HEK293 (cell line): Measurements from ENCODE around the gene COMMD3.

ENCODE experiments used
- AEBP2 ChIP-seq: fragments of 450-650 bp; formaldehyde crosslinking; IDR thresholded peaks from 2 replicates; pipeline ENCODE4 v1.5.1; 2016; ENCODE audit warnings: missing biosample characterization, missing genetic modification characterization, borderline replicate concordance
- FEZF1 ChIP-seq: fragments of 450-650 bp; formaldehyde crosslinking; IDR thresholded peaks from 2 replicates; pipeline ENCODE4 v1.5.1; 2016; ENCODE audit warnings: missing biosample characterization, missing genetic modification characterization
- GLIS1 ChIP-seq: fragments of 450-650 bp; formaldehyde crosslinking; IDR thresholded peaks from 2 replicates; pipeline ENCODE4 v1.5.1; 2016; ENCODE audit warnings: missing biosample characterization, missing genetic modification characterization
- HOXD13 ChIP-seq: sonication (generic); formaldehyde crosslinking; IDR thresholded peaks from 2 replicates; pipeline ENCODE4 v1.8.0; 2022; ENCODE audit warnings: missing genetic modification reagents, borderline replicate concordance
- IKZF3 ChIP-seq: fragments of 450-650 bp; IDR thresholded peaks from 2 replicates; pipeline ENCODE4 v1.5.0; 2018; ENCODE audit warnings: missing biosample characterization, mild to moderate bottlenecking, missing genetic modification characterization, moderate library complexity
- KLF1 ChIP-seq: fragments of 450-650 bp; formaldehyde crosslinking; IDR thresholded peaks from 2 replicates; pipeline ENCODE4 v1.5.1; 2016; ENCODE audit warnings: missing biosample characterization, missing genetic modification characterization
- OVOL3 ChIP-seq: fragments of 450-650 bp; formaldehyde crosslinking; IDR thresholded peaks from 2 replicates; pipeline ENCODE4 v1.5.1; 2016; ENCODE audit warnings: missing biosample characterization, missing genetic modification characterization
- PRDM10 ChIP-seq: fragments of 450-650 bp; formaldehyde crosslinking; IDR thresholded peaks from 2 replicates; pipeline ENCODE4 v1.5.1; 2016; ENCODE audit warnings: missing biosample characterization, missing genetic modification characterization
- SP3 ChIP-seq: fragments of 450-650 bp; formaldehyde crosslinking; IDR thresholded peaks from 2 replicates; pipeline ENCODE4 v1.5.1; 2016; ENCODE audit warnings: missing biosample characterization, missing genetic modification characterization
- TSHZ1 ChIP-seq: fragments of 450-650 bp; formaldehyde crosslinking; IDR thresholded peaks from 2 replicates; pipeline ENCODE4 v1.5.1; 2016; ENCODE audit warnings: missing biosample characterization, missing genetic modification characterization, borderline replicate concordance
- ZBTB44 ChIP-seq: fragments of 450-650 bp; IDR thresholded peaks from 2 replicates; pipeline ENCODE4 v1.5.1; 2018; ENCODE audit warnings: missing biosample characterization, mild to moderate bottlenecking, missing genetic modification characterization
- ZFP37 ChIP-seq: fragments of 450-650 bp; formaldehyde crosslinking; IDR thresholded peaks from 2 replicates; pipeline ENCODE4 v1.5.1; 2016; ENCODE audit warnings: missing biosample characterization, missing genetic modification characterization
- ZNF132 ChIP-seq: fragments of 450-650 bp; formaldehyde crosslinking; IDR thresholded peaks from 2 replicates; pipeline ENCODE4 v1.5.1; 2017; ENCODE audit warnings: missing biosample characterization, missing genetic modification characterization, borderline replicate concordance
- ZNF133 ChIP-seq: fragments of 450-650 bp; formaldehyde crosslinking; IDR thresholded peaks from 2 replicates; pipeline ENCODE4 v1.5.1; 2016; ENCODE audit warnings: missing biosample characterization, missing genetic modification characterization
- ZNF140 ChIP-seq: fragments of 450-650 bp; formaldehyde crosslinking; IDR thresholded peaks from 2 replicates; pipeline ENCODE4 v1.5.1; 2016; ENCODE audit warnings: missing biosample characterization, missing genetic modification characterization
- ZNF16 ChIP-seq: fragments of 450-650 bp; formaldehyde crosslinking; IDR thresholded peaks from 2 replicates; pipeline ENCODE4 v1.5.1; 2016; ENCODE audit warnings: low read depth, missing biosample characterization, missing genetic modification characterization
- ZNF169 ChIP-seq: fragments of 450-650 bp; formaldehyde crosslinking; IDR thresholded peaks from 2 replicates; pipeline ENCODE4 v1.5.1; 2016; ENCODE audit warnings: missing biosample characterization, missing genetic modification characterization
- ZNF266 ChIP-seq: fragments of 450-650 bp; formaldehyde crosslinking; IDR thresholded peaks from 2 replicates; pipeline ENCODE4 v1.5.1; 2016; ENCODE audit warnings: missing biosample characterization, missing genetic modification characterization, low read depth
- ZNF280D ChIP-seq: fragments of 450-650 bp; formaldehyde crosslinking; IDR thresholded peaks from 2 replicates; pipeline ENCODE4 v1.5.1; 2016; ENCODE audit warnings: missing biosample characterization, missing genetic modification characterization
- ZNF530 ChIP-seq: fragments of 450-650 bp; formaldehyde crosslinking; IDR thresholded peaks from 2 replicates; pipeline ENCODE4 v1.5.1; 2016; ENCODE audit warnings: low read depth, missing biosample characterization, missing genetic modification characterization
- ZNF571 ChIP-seq: fragments of 450-650 bp; formaldehyde crosslinking; IDR thresholded peaks from 2 replicates; pipeline ENCODE4 v1.5.0; 2017; ENCODE audit warnings: missing biosample characterization, missing genetic modification characterization
- ZNF629 ChIP-seq: fragments of 450-650 bp; formaldehyde crosslinking; IDR thresholded peaks from 2 replicates; pipeline ENCODE4 v1.5.1; 2017; ENCODE audit warnings: missing biosample characterization, missing genetic modification characterization
- ZNF660 ChIP-seq: fragments of 450-650 bp; IDR thresholded peaks from 2 replicates; pipeline ENCODE4 v1.5.1; 2018; ENCODE audit warnings: missing biosample characterization, mild to moderate bottlenecking, missing genetic modification characterization
- ZSCAN18 ChIP-seq: fragments of 450-650 bp; formaldehyde crosslinking; IDR thresholded peaks from 2 replicates; pipeline ENCODE4 v1.5.1; 2016; ENCODE audit warnings: missing biosample characterization, missing genetic modification characterization

The COMMD3 gene

GRCh38 chr10:22340329-22341189, 24.4 kb downstream of the COMMD3 start (continued):
- TF ChIP-seq SP3 (tag by site-specific recombination) (no peak), ZNF280D (tag by site-specific recombination) (no peak), ZFP37 (tag by site-specific recombination) (peak; percentile 24), TSHZ1 (tag by site-specific recombination) (no peak), KLF1 (tag by site-specific recombination) (no peak), OVOL3 (tag by site-specific recombination) (no peak), ZNF629 (peak; percentile 42; the same call in 1 of the 2 replicates), AEBP2 (tag by site-specific recombination) (no peak), ZNF133 (no peak), ZNF132 (tag by site-specific recombination) (no peak), ZNF530 (tag by site-specific recombination) (no peak), IKZF3 (tag by site-specific recombination) (peak; percentile 82), ZBTB44 (no peak), ZNF169 (no peak), PRDM10 (peak; percentile 36; the same call in 1 of the 2 replicates), ZNF266 (no peak), GLIS1 (tag by site-specific recombination) (peak; percentile 58; the same call in 1 of the 2 replicates), ZNF140 (tag by site-specific recombination) (no peak), ZSCAN18 (no peak), ZNF660 (0 out of 2 replicates have a peak, but pooled peaks have one; percentile 24), FEZF1 (no peak), ZNF16 (no peak), ZNF571 (no peak), HOXD13 (no peak)
